GM13976 (cell line): ENCODE measurements around the gene UBAC2.

ENCODE experiments used
- DNase-seq: peaks from one replicate; pipeline ENCODE4 v3.0.0; 2012; ENCODE audit warnings: low spot score
- CTCF ChIP-seq: IDR thresholded peaks from 2 replicates; pipeline ENCODE4 v1.5.1; 2012; ENCODE audit warnings: borderline replicate concordance, mild to moderate bottlenecking; ENCODE audit not compliant: insufficient read depth; ENCODE audit errors: extremely low read depth, missing control alignments, control extremely low read depth
- in situ Hi-C: fragments of 300-500 bp; cut with MboI; formaldehyde crosslinking; loops from one replicate; pipeline ENCODE4 v1.12.0; 2022; ENCODE audit warnings: low sequenced_read_pairs, mixed read lengths, inconsistent platforms; ENCODE audit not compliant: unreplicated experiment

Gene UBAC2

GRCh38 chr13:99293178-99293577, 92.5 kb downstream of the UBAC2 start:
- no peak for TF ChIP-seq CTCF
- DNase-seq, result no peak
- in situ Hi-C loops, result no loop called here

GRCh38 chr13:99294198-99294597, 93.5 kb downstream of the UBAC2 start:
- no peak for DNase-seq
- TF ChIP-seq CTCF, result no peak
- in situ Hi-C loops, result no loop called here

GRCh38 chr13:99294958-99295357, 94.3 kb downstream of the UBAC2 start:
- TF ChIP-seq CTCF, result no peak
- DNase-seq, result no peak
- in situ Hi-C loops, result no loop called here

- TF ChIP-seq CTCF, result no peak
- in situ Hi-C loops, result no loop called here
- DNase-seq, result no peak
These were observed 95.0 kb downstream of the UBAC2 start for GRCh38 chr13:99295488-99296252.

GRCh38 chr13:99296398-99296797, 95.7 kb downstream of the UBAC2 start:
- no peak for DNase-seq
- TF ChIP-seq CTCF, result no peak
- in situ Hi-C loops, result no loop called here

- no peak for DNase-seq
- in situ Hi-C loops, result no loop called here
- no peak for TF ChIP-seq CTCF
These were observed 96.7 kb downstream of the UBAC2 start for GRCh38 chr13:99297331-99297730.
